DND-41 (cell line): Measurements from ENCODE around the gene VDAC2.

Experiments used
- CTCF ChIP-seq: IDR thresholded peaks from 2 replicates; pipeline ENCODE4 v1.5.1; 2012; ENCODE audit warnings: borderline replicate concordance, low read length, moderate library complexity, mild to moderate bottlenecking; ENCODE audit not compliant: poor library complexity, severe bottlenecking; ENCODE audit errors: extremely low read depth
- EZH2 ChIP-seq: IDR thresholded peaks from 3 replicates; pipeline ENCODE4 v1.6.1; 2012; ENCODE audit warnings: borderline replicate concordance, low read depth, mild to moderate bottlenecking, moderate library complexity, low read length, inconsistent platforms; ENCODE audit not compliant: severe bottlenecking

GRCh38 chr10:75234017-75234682 lies 23.6 kb downstream of the VDAC2 start:
- TF ChIP-seq CTCF (no peak), EZH2 (no peak)
